H1 (cell line): Measurements from ENCODE around the gene DUSP2. TPM values are rescaled to one million over a fixed set of nuclear protein-coding genes. Genes with fewer than 3 reads are reported as not detected.

ENCODE experiments used
- CTCF ChIA-PET: fragments of 300-600 bp; sonication (Branson Sonifier 250); formaldehyde crosslinking; loops from one replicate; lab custom pipeline; 2021; ENCODE audit not compliant: partially characterized antibody; lab: Charles Lee
- POLR2A ChIA-PET: fragments of 300-600 bp; sonication (Branson Sonifier 250); formaldehyde crosslinking; loops from one replicate; lab custom pipeline; 2021; ENCODE audit warnings: inconsistent platforms; ENCODE audit not compliant: partially characterized antibody; lab: Charles Lee
- DNase-seq, 2 experiments: peaks; one replicate each; pipeline versions ENCODE4 v3.0.0 to v3.0.0-alpha.2; 2010 to 2022; ENCODE audit warnings: low spot score in 2 of 2, low read depth in 1 of 2, mixed read lengths in 1 of 2
- FAIRE-seq: peaks from 2 replicates; lab custom pipeline; 2011; peaks lifted over from hg19 to GRCh38; lab: Jason Lieb, UNC
- H2AFZ ChIP-seq: 2 replicates; pipeline ENCODE4 v1.8.1; 2012; ENCODE audit warnings: low read length, inconsistent platforms
- H2AK5ac ChIP-seq: 2 replicates; pipeline ENCODE4 v1.6.1; 2013; ENCODE audit warnings: low read depth, low read length
- H2BK120ac ChIP-seq: replicated peaks from 2 replicates; pipeline ENCODE3; 2013; ENCODE audit warnings: low read depth, low read length, inconsistent platforms
- H2BK12ac ChIP-seq: 2 replicates; pipeline ENCODE4 v1.6.1; 2013; ENCODE audit warnings: low read depth, low read length
- H2BK15ac ChIP-seq: 2 replicates; pipeline ENCODE4 v1.6.1; 2013; ENCODE audit warnings: low read length
- H2BK20ac ChIP-seq: 2 replicates; pipeline ENCODE4 v1.6.1; 2013; ENCODE audit warnings: low read length
- H2BK5ac ChIP-seq: 2 replicates; pipeline ENCODE4 v1.6.1; 2013; ENCODE audit warnings: low read depth, low read length
- H3K14ac ChIP-seq: 2 replicates; pipeline ENCODE4 v1.6.1; 2013; ENCODE audit warnings: inconsistent platforms; ENCODE audit not compliant: insufficient read length
- H3K18ac ChIP-seq: 2 replicates; pipeline ENCODE4 v1.6.1; 2013; ENCODE audit warnings: low read length; ENCODE audit errors: extremely low read depth
- H3K23ac ChIP-seq: 2 replicates; pipeline ENCODE4 v1.6.1; 2013; ENCODE audit warnings: inconsistent platforms; ENCODE audit not compliant: insufficient read length
- H3K23me2 ChIP-seq: 2 replicates; pipeline ENCODE4 v1.6.1; 2013; ENCODE audit warnings: low read depth, low read length
- H3K27ac ChIP-seq: 2 replicates; pipeline ENCODE4 v1.6.1; 2011; ENCODE audit warnings: low read depth, low read length, inconsistent platforms
- H3K27me3 ChIP-seq, 4 experiments: replicated peaks in 1 of 4; 1 replicate in 1 of 4; 2 replicates in 3 of 4; pipeline versions ENCODE4 v1.6.1 to v1.8.1; 2011 to 2013; ENCODE audit warnings: low read length in 3 of 4, mild to moderate bottlenecking in 3 of 4, inconsistent platforms in 2 of 4, mixed read lengths in 2 of 4, moderate library complexity in 1 of 4; ENCODE audit not compliant: control insufficient read depth in 3 of 4, insufficient read depth in 3 of 4; ENCODE audit errors: extremely low read depth in 1 of 4
- H3K36me3 ChIP-seq, 4 experiments: 2 replicates each; pipeline versions ENCODE4 v1.6.1 to v1.8.1; 2011 to 2013; ENCODE audit warnings: mild to moderate bottlenecking in 4 of 4, low read length in 3 of 4, moderate library complexity in 2 of 4, control low read depth in 1 of 4, inconsistent platforms in 1 of 4; ENCODE audit not compliant: insufficient read depth in 4 of 4, control insufficient read depth in 2 of 4
- H3K4ac ChIP-seq: replicated peaks from 2 replicates; pipeline ENCODE3; 2013; ENCODE audit warnings: low read length, low read depth, mixed read lengths, inconsistent platforms; ENCODE audit not compliant: insufficient read length
- H3K4me1 ChIP-seq, 4 experiments: replicated peaks in 1 of 4; 1 replicate in 1 of 4; 2 replicates in 3 of 4; pipeline versions ENCODE4 v1.6.1 to v1.8.1; 2011 to 2013; ENCODE audit warnings: low read length in 3 of 4, inconsistent platforms in 2 of 4, mixed read lengths in 1 of 4; ENCODE audit not compliant: insufficient read depth in 4 of 4, control insufficient read depth in 3 of 4
- H3K4me2 ChIP-seq, 2 experiments: 2 replicates each; pipeline versions ENCODE4 v1.6.1 to v1.8.1; 2011 to 2013; ENCODE audit warnings: low read depth in 2 of 2, low read length in 2 of 2, control low read depth in 1 of 2, inconsistent platforms in 1 of 2, mild to moderate bottlenecking in 1 of 2; ENCODE audit not compliant: insufficient read depth in 1 of 2
- H3K4me3 ChIP-seq, 4 experiments: fragments of 200-600, 300-600 bp in 1 of 4; sonication (generic), shearing (Covaris generic), sonication (Bioruptor Twin) in 1 of 4; 2 replicates each; pipeline versions ENCODE4 v1.5.1 to v1.8.1; 2011 to 2016; ENCODE audit warnings: low read length in 4 of 4, low read depth in 3 of 4, control low read depth in 2 of 4, inconsistent platforms in 2 of 4, mild to moderate bottlenecking in 2 of 4, mixed read lengths in 1 of 4, moderate library complexity in 1 of 4; ENCODE audit not compliant: insufficient read depth in 2 of 4; ENCODE audit errors: extremely low read depth in 1 of 4
- H3K56ac ChIP-seq: replicated peaks from 2 replicates; pipeline ENCODE3; 2013; ENCODE audit warnings: low read depth, mild to moderate bottlenecking, mixed read lengths, low read length, inconsistent platforms; ENCODE audit not compliant: insufficient read length
- H3K79me1 ChIP-seq: 2 replicates; pipeline ENCODE4 v1.6.1; 2013; ENCODE audit warnings: low read depth, low read length, control low read depth
- H3K79me2 ChIP-seq, 2 experiments: 2 replicates each; pipeline versions ENCODE4 v1.6.1 to v1.8.1; 2012 to 2013; ENCODE audit warnings: low read length in 2 of 2, mild to moderate bottlenecking in 2 of 2, inconsistent platforms in 1 of 2; ENCODE audit not compliant: insufficient read depth in 2 of 2, control insufficient read depth in 1 of 2
- H3K9ac ChIP-seq, 4 experiments: replicated peaks in 1 of 4; 1 replicate in 1 of 4; 2 replicates in 3 of 4; pipeline versions ENCODE4 v1.6.1 to v1.8.1; 2011 to 2013; ENCODE audit warnings: low read depth in 3 of 4, low read length in 3 of 4, control low read depth in 2 of 4, mild to moderate bottlenecking in 2 of 4, moderate library complexity in 2 of 4, inconsistent platforms in 1 of 4; ENCODE audit errors: extremely low read depth in 1 of 4
- H3K9me3 ChIP-seq, 2 experiments: 2 replicates each; pipeline versions ENCODE4 v1.6.1 to v1.8.1; 2012 to 2013; ENCODE audit warnings: mild to moderate bottlenecking in 2 of 2, moderate library complexity in 2 of 2, control low read depth in 1 of 2, inconsistent platforms in 1 of 2, low read depth in 1 of 2, low read length in 1 of 2, mixed read lengths in 1 of 2; ENCODE audit not compliant: insufficient read depth in 2 of 2
- H4K20me1 ChIP-seq, 2 experiments: replicated peaks in 1 of 2; 2 replicates each; pipeline versions ENCODE3 to v1.8.1; 2011 to 2013; ENCODE audit warnings: inconsistent platforms in 2 of 2, low read length in 2 of 2, mild to moderate bottlenecking in 1 of 2; ENCODE audit not compliant: insufficient read depth in 2 of 2, control insufficient read depth in 1 of 2
- H4K5ac ChIP-seq: 2 replicates; pipeline ENCODE4 v1.6.1; 2013; ENCODE audit warnings: low read length, low read depth, mixed read lengths, inconsistent platforms; ENCODE audit not compliant: insufficient read length
- H4K8ac ChIP-seq: 2 replicates; pipeline ENCODE4 v1.8.0; 2013; ENCODE audit warnings: mild to moderate bottlenecking, moderate library complexity, low read length, inconsistent platforms; ENCODE audit not compliant: insufficient read depth; ENCODE audit errors: extremely low read depth
- H4K91ac ChIP-seq: replicated peaks from 2 replicates; pipeline ENCODE3; 2013; ENCODE audit warnings: low read length, mixed read lengths, inconsistent platforms; ENCODE audit not compliant: insufficient read length
- ASH2L ChIP-seq: fragments of 200-600, 300-600 bp; sonication (generic); IDR thresholded peaks from one replicate; pipeline ENCODE4 v1.7.1; 2017; ENCODE audit warnings: low read length
- CHD2 ChIP-seq: IDR thresholded peaks from 2 replicates; pipeline ENCODE4 v1.6.1; 2012; ENCODE audit warnings: low read length, improper control_type of control experiment
- EGR1 ChIP-seq: IDR thresholded peaks from 2 replicates; pipeline ENCODE4 v1.6.1; 2011; ENCODE audit warnings: low read depth, low read length, borderline replicate concordance
- FOSL1 ChIP-seq: IDR thresholded peaks from 2 replicates; pipeline ENCODE4 v1.6.1; 2011; ENCODE audit warnings: mild to moderate bottlenecking, low read depth, low read length, moderate library complexity; ENCODE audit not compliant: insufficient read depth
- KDM4A ChIP-seq: IDR thresholded peaks from one replicate; pipeline ENCODE4 v1.7.1; 2012; ENCODE audit warnings: low read depth, mild to moderate bottlenecking, moderate library complexity, low read length, inconsistent platforms; ENCODE audit not compliant: severe bottlenecking
- MAFK ChIP-seq: IDR thresholded peaks from 2 replicates; pipeline ENCODE4 v1.6.1; 2012; ENCODE audit warnings: low read depth, mild to moderate bottlenecking, improper control_type of control experiment, low read length
- POLR2A ChIP-seq, 2 experiments: IDR thresholded peaks; 1 replicate in 1 of 2; 2 replicates in 1 of 2; pipeline ENCODE4 v1.6.1; 2011; ENCODE audit warnings: low read depth in 2 of 2, low read length in 2 of 2, mild to moderate bottlenecking in 2 of 2; ENCODE audit errors: control extremely low read depth in 1 of 2
- POLR2AphosphoS5 ChIP-seq: IDR thresholded peaks from 2 replicates; pipeline ENCODE4 v1.6.1; 2011; ENCODE audit warnings: low read depth, low read length
- RBBP5 ChIP-seq: IDR thresholded peaks from 2 replicates; pipeline ENCODE4 v1.7.1; 2012; ENCODE audit warnings: low read depth, mild to moderate bottlenecking, inconsistent platforms, low read length, moderate library complexity, borderline replicate concordance
- RFX5 ChIP-seq: IDR thresholded peaks from 2 replicates; pipeline ENCODE4 v1.6.1; 2011; ENCODE audit warnings: low read depth, low read length, improper control_type of control experiment, borderline replicate concordance
- SAP30 ChIP-seq: fragments of 300-600 bp; sonication (generic); IDR thresholded peaks from 2 replicates; pipeline ENCODE4 v1.7.1; 2012; ENCODE audit warnings: low read length, moderate library complexity, mild to moderate bottlenecking, inconsistent platforms; ENCODE audit not compliant: insufficient read depth, insufficient replicate concordance
- SP2 ChIP-seq: IDR thresholded peaks from 2 replicates; pipeline ENCODE4 v1.6.1; 2012; ENCODE audit warnings: mild to moderate bottlenecking, low read length, inconsistent platforms
- SP4 ChIP-seq: IDR thresholded peaks from 2 replicates; pipeline ENCODE4 v1.6.1; 2012; ENCODE audit warnings: low read length, inconsistent platforms
- SRF ChIP-seq: IDR thresholded peaks from 2 replicates; pipeline ENCODE4 v1.6.1; 2011; ENCODE audit warnings: mild to moderate bottlenecking, low read depth, low read length, moderate library complexity
- SUZ12 ChIP-seq: fragments of 200-600 bp; sonication (generic); IDR thresholded peaks from 2 replicates; pipeline ENCODE4 v1.6.1; 2012; ENCODE audit warnings: mild to moderate bottlenecking, inconsistent platforms, low read length, moderate library complexity, mixed read lengths
- WGBS, 2 experiments: shearing (Covaris generic) in 1 of 2; methylation state at CpG; one replicate each; pipeline versions ENCODE4 v1.1.6 to v1.1.7; 2013 to 2015; ENCODE audit warnings: low lambda C conversion rate in 2 of 2, mixed read lengths in 2 of 2, inconsistent platforms in 1 of 2, low coverage in 1 of 2, missing lambda C conversion rate in 1 of 2; ENCODE audit not compliant: insufficient replicate concordance in 2 of 2, insufficient coverage in 1 of 2, insufficient read length in 1 of 2; ENCODE audit errors: extremely low coverage in 1 of 2, missing lambda C conversion rate in 1 of 2; 5-methylcytosine and 5-hydroxymethylcytosine counted together
- polyA plus RNA-seq, 7 experiments: library from polyadenylated mRNA; depleted of rRNA in 3 of 7; stranded (reverse) in 5 of 7; unstranded in 2 of 7; fragments of >200 nt in 5 of 7; fragments of 200-250 nt in 2 of 7; gene quantifications; 1 replicate in 5 of 7; 2 replicates in 1 of 7; 4 replicates in 1 of 7; pipeline versions ENCODE4 v1.2.1 to v1.2.3, GENCODE V29; 2011 to 2013; ENCODE audit warnings: missing spikeins in 2 of 7, mixed read lengths in 2 of 7
- total RNA-seq: library from RNA; stranded (reverse); fragmentation: NEBNext Ultra II Directional; extraction: Animal tissue kit (Norgen Biotek cat#: 25700); gene quantifications from 2 replicates; pipeline ENCODE4 v1.2.1, GENCODE V29; 2021

DUSP2 gene
- total and polyA plus RNA-seq, 2 of the 8 experiments (the other 6 are each of a cell fraction or from before 2014, with no cell fraction given), result 10.1 to 10.4 TPM

DNA sequence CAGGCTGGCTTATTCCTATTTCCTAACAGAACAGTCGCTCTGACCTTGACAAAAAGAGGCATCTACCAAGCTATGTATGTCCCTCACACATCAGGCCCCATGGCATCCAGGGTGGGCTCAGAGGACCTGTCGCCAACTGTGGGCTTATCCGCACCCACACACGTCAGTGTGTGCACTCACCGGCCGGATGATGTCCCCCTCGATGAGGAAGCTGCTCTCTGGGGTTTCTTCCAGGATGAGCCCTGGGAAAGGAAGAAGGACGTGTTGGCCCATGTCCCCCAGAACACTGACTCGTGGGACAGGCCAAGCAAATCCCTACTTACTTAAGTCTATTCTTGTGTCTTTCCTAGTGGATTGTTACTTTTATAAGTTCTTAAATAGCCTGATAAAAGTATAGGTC, 10.1 kb downstream of the DUSP2 start:
- no peak for DNase-seq

More for the DNA sequence above, 10.1 kb downstream of the DUSP2 start:
- Histone ChIP-seq H4K5ac (no peak overlapping the region), H3K18ac (no peak overlapping the region), H4K20me1 (peaks cover 0 to 2% of the 10 kb centered on the region in 2 experiments), H2BK120ac (no peak overlapping the region), H3K4me3 (no peak overlapping the region), H3K9me3 (no peaks in the 10 kb centered on the region), H3K27ac (no peak overlapping the region), H2AFZ (no peak overlapping the region), H4K91ac (no peak overlapping the region), H2BK20ac (no peak overlapping the region), H2BK15ac (no peak overlapping the region), H3K14ac (no peak overlapping the region), H3K56ac (no peak overlapping the region), H2BK12ac (no peak overlapping the region), H2BK5ac (no peak overlapping the region)
- TF ChIP-seq ASH2L, result no peak
- no peak for TF ChIP-seq SP2
- TF ChIP-seq EGR1, result no peak
- no peak for TF ChIP-seq SP4
- TF ChIP-seq CHD2, result no peak
- TF ChIP-seq SAP30, result no peak
- TF ChIP-seq MAFK, result no peak
- no peak for TF ChIP-seq FOSL1
- TF ChIP-seq SUZ12, result no peak
- TF ChIP-seq RFX5, result no peak
- no peak for TF ChIP-seq POLR2AphosphoS5
- TF ChIP-seq SRF, result no peak
- no peak for TF ChIP-seq KDM4A
- TF ChIP-seq RBBP5, result no peak
- TF ChIP-seq POLR2A (IDR thresholded peaks at IDR 0.05; ENCODE audit: control extremely low read depth in 1 of 2, low read depth in 2 of 2, low read length in 2 of 2), result no peak
- TF ChIP-seq, all 59 proteins: peak for 0
- H3K9ac ChIP-seq, result no peak overlapping the region
- H3K23me2 ChIP-seq, result no peaks in the 10 kb centered on the region
- no peaks in the 10 kb centered on the region for H3K79me2 ChIP-seq
- no peaks in the 10 kb centered on the region for H3K36me3 ChIP-seq
- no peak for FAIRE-seq
- no peaks in the 10 kb centered on the region; a peak in 1 of 7 replicates for H3K27me3 ChIP-seq
- ChIA-PET CTCF (interaction anchor here (0.7 to 9.7 kb wide), 4 partner anchors 8 to 40 kb away, joined by 3 to 98 read pairs (median 8); no protein-coding TSS in a partner anchor), POLR2A (no interaction called here)
- no peak overlapping the region for H3K23ac ChIP-seq
- no peak overlapping the region for H3K4ac ChIP-seq
- no peak overlapping the region for H3K4me2 ChIP-seq
- WGBS, 2 experiments, result 79% methylated on average over 9 of the region's 9 CpGs; no CpG with 5 or more reads in 1 of the 2 experiments
- no peaks in the 10 kb centered on the region for H3K79me1 ChIP-seq
- no peak overlapping the region for H2AK5ac ChIP-seq
- H3K4me1 ChIP-seq, result peaks cover 0 to 13% (median 4%) of the 10 kb centered on the region in 4 experiments; a peak in 5 of 7 replicates
- H4K8ac ChIP-seq, result no peak overlapping the region; the same call in 1 of the 2 replicates
